ENCODE data around the gene KCNQ5. TPM values are rescaled to one million over a fixed set of nuclear protein-coding genes. Genes with fewer than 3 reads are reported as not detected.
"Not testable (repeated sequence)": the region's sequence is repeated elsewhere in the genome, so short reads cannot be mapped to it uniquely, and the experiment has no call there.

Gene KCNQ5
- total RNA-seq, 1 donor from 2014 or later, result 2.1 TPM

GRCh38 chr6:72974276-72974675 lies 352.4 kb downstream of the KCNQ5 start:
- FAIRE-seq (no peak), DNase-seq (ENCODE audit: low read depth) (no peak)
- H3K4me3 ChIP-seq (ENCODE audit: low read depth, low read length), result no peak overlapping the region
- H3K27me3 ChIP-seq (ENCODE audit: control insufficient read depth, insufficient read depth, low read length), result no peaks in the 10 kb centered on the region
- H3K36me3 ChIP-seq (ENCODE audit: control insufficient read depth, insufficient read depth, low read length), result no peaks in the 10 kb centered on the region
- TF ChIP-seq CTCF (IDR thresholded peaks at IDR 0.05; ENCODE audit: insufficient read depth, low read length, severe bottlenecking), result no peak

DNA sequence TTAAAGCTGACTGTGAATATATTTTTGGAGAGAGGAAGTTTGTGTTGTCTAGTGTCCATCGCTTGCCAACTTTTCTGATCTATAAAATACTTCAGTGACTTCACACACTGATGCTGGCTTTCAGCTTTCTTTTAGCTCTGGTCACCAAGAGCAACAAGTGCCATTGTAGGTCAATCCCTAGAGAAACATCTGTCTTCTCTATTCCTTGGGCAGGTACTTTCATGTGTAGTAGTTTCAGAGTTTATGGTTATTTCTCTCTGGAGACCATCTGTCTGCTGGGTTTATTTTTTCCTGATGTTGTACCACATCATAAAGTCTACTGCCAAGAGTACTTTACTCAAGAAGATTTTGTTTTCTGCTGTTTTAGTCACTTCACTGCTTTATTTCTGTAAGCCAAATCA lies 353.5 kb downstream of the KCNQ5 start:
- TF ChIP-seq CTCF (IDR thresholded peaks at IDR 0.05; ENCODE audit: insufficient read depth, low read length, severe bottlenecking), result no peak
- Histone ChIP-seq H3K27me3 (ENCODE audit: control insufficient read depth, insufficient read depth, low read length) (no peaks in the 10 kb centered on the region), H3K4me3 (ENCODE audit: low read depth, low read length) (no peak overlapping the region), H3K36me3 (ENCODE audit: control insufficient read depth, insufficient read depth, low read length) (no peaks in the 10 kb centered on the region)
- DNase-seq (ENCODE audit: low read depth) (no peak), FAIRE-seq (no peak)

DNA sequence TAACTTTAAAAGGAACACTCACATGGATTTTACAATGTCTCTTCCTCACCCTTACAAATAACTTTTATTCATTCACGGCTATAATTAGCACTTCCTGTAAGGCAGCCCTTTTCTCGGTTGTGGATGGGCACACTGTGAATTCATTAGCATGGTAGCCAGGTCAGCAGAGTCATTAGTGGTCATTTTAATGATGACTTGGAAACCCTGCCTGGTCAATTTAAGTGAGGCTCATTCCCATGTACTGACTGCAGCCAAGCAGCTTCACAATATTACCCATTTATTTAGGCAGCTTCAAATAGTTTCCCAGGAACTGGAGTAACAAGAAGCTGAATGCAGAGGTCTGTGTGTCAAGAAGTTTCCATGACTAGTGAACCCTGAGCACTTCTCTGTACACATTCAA lies 354.6 kb downstream of the KCNQ5 start:
- H3K4me3 ChIP-seq (ENCODE audit: low read depth, low read length), result no peak overlapping the region
- no peak for FAIRE-seq
- no peaks in the 10 kb centered on the region for H3K27me3 ChIP-seq (ENCODE audit: control insufficient read depth, insufficient read depth, low read length)
- TF ChIP-seq CTCF (IDR thresholded peaks at IDR 0.05; ENCODE audit: insufficient read depth, low read length, severe bottlenecking), result no peak
- no peak for DNase-seq (ENCODE audit: low read depth)
- no peaks in the 10 kb centered on the region for H3K36me3 ChIP-seq (ENCODE audit: control insufficient read depth, insufficient read depth, low read length)

DNA sequence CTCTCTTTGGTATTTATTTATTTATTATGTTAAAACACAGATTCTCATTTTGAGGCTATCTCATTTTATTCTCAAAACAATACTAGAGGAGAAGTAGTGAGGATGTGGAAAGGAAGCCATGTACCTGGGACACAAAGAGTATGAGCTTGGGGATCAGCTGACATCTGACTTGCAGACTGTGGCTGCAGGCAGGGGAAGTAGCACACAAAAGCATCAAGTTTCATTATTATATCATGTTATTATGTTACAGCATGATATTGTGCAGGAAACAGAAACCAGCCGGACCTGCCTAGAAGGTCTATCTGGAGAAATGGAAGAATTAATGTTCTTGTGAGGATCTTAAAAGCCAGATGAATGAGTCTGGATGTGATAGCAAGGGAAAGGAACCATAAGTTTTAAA lies 355.2 kb downstream of the KCNQ5 start:
- no peak for TF ChIP-seq CTCF (IDR thresholded peaks at IDR 0.05; ENCODE audit: insufficient read depth, low read length, severe bottlenecking)
- H3K4me3 ChIP-seq (ENCODE audit: low read depth, low read length), result no peak overlapping the region

GRCh38 chr6:72978808-72979207 lies 356.9 kb downstream of the KCNQ5 start:
- DNase-seq (ENCODE audit: low read depth); FAIRE-seq; H3K27me3 ChIP-seq (ENCODE audit: control insufficient read depth, insufficient read depth, low read length); H3K36me3 ChIP-seq (ENCODE audit: control insufficient read depth, insufficient read depth, low read length); H3K4me3 ChIP-seq (ENCODE audit: low read depth, low read length): not testable (repeated sequence)

More for the DNA sequence above, 355.2 kb downstream of the KCNQ5 start:
- no peaks in the 10 kb centered on the region for H3K36me3 ChIP-seq (ENCODE audit: control insufficient read depth, insufficient read depth, low read length)
- no peak for FAIRE-seq
- DNase-seq (ENCODE audit: low read depth), result peak; percentile 50
- no peaks in the 10 kb centered on the region for H3K27me3 ChIP-seq (ENCODE audit: control insufficient read depth, insufficient read depth, low read length)

DNA sequence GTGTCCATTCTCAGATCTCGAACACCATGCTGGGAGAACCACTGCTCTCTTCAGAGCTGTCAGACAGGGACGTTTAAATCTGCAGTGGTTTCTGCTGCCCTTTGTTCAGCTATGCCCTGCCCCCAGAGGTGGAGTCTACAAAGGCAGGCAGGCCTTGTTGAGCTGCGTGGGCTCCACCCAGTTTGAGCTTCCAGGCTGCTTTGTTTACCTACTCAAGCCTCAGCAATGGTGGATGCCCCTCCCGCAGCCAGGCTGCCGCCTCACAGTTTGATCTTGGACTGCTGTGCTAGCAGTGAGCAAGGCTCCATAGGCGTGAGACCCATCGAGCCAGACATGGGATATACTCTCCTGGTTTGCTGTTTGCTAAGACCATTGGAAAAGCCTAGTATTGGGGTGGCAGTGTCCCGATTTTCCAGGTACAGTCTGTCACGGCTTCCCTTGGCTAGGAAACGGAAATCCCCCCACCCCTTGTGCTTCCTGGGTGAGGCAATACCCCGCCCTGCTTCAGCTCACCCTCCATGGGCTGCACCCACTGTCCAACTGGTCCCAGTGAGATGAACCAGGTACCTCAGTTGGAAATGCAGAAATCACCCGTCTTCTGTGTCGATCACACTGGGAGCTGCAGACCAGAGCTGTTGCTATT lies 362.4 kb downstream of the KCNQ5 start:
- not testable (repeated sequence) for H3K4me3 ChIP-seq (ENCODE audit: low read depth, low read length); DNase-seq (ENCODE audit: low read depth); FAIRE-seq; H3K36me3 ChIP-seq (ENCODE audit: control insufficient read depth, insufficient read depth, low read length); H3K27me3 ChIP-seq (ENCODE audit: control insufficient read depth, insufficient read depth, low read length)

DNA sequence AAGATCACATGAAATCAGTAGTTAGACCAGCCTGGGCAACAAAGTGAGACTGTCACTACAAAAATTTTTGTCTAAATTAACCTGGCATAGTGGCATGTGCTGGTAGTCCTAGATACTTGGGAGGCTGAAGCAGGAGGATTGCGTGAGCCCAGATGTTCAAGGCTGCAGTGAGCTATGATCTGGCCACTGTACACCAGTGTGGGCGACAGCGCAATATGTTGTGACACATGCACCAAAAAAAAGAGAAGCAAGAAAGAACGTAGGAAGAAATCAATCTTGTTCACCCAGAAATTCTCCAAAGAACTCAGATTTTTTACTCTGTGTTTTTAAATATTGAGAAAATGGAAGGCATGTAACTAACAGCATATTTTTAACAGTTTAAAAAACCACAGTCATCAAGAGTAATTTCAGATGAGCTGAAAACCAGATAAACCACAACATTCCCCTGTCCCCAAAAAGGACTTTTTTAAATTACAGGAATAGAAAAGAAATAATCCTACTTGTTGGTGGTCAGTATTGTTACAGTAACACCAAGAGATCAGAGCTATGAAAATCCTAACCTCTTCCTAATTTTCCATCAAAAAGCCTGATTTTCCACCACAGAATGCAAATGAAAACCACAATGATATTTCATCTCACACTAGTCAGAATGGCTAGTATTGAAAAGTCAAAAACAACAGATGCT lies 363.3 kb downstream of the KCNQ5 start:
- Histone ChIP-seq H3K27me3 (ENCODE audit: control insufficient read depth, insufficient read depth, low read length) (no peaks in the 10 kb centered on the region), H3K4me3 (ENCODE audit: low read depth, low read length) (no peak overlapping the region), H3K36me3 (ENCODE audit: control insufficient read depth, insufficient read depth, low read length) (no peaks in the 10 kb centered on the region)
- FAIRE-seq, result no peak
- TF ChIP-seq CTCF (IDR thresholded peaks at IDR 0.05; ENCODE audit: insufficient read depth, low read length, severe bottlenecking), result no peak
- DNase-seq (ENCODE audit: low read depth), result no peak

All from bronchial epithelial cell (primary cell).